ENCODE measurements around the gene ZMYND8. TPM values are rescaled to one million over a fixed set of nuclear protein-coding genes. Genes with fewer than 3 reads are reported as not detected.

The ZMYND8 gene
- total RNA-seq, 4 donors from 2014 or later = 51.3 to 106 (median 94.0) TPM

- TF ChIP-seq CTCF (IDR thresholded peaks at IDR 0.05) (no peak), POLR2A (IDR thresholded peaks at IDR 0.05) (peak; percentile 12 to 69)
- no peaks in the 10 kb centered on the region for H3K9me3 ChIP-seq
- peaks cover 0 to 64% (median 31%) of the 10 kb centered on the region in 4 donors for H3K4me1 ChIP-seq
- no peak overlapping the region for H3K4me3 ChIP-seq
- peak overlapping the region in 3 of 4 donors; percentile 93 to 99 (median 94) for H3K27ac ChIP-seq
- peaks cover 0 to 3% (median 0%) of the 10 kb centered on the region in 3 donors for H3K36me3 ChIP-seq
- no peaks in the 10 kb centered on the region for H3K27me3 ChIP-seq
- peak in 1 of 3 donors; percentile 69 for DNase-seq
Observed at GRCh38 chr20:47320990-47321805, 35.3 kb downstream of the ZMYND8 start.

GRCh38 chr20:47319517-47320252, 36.8 kb downstream of the ZMYND8 start:
- DNase-seq = peak in 2 of 3 donors; percentile 60 to 61
- H3K9me3 ChIP-seq = no peaks in the 10 kb centered on the region
- no peaks in the 10 kb centered on the region for H3K36me3 ChIP-seq
- peak overlapping the region in 2 of 4 donors; percentile 31 to 44 for H3K4me3 ChIP-seq
- TF ChIP-seq CTCF (IDR thresholded peaks at IDR 0.05) (no peak), POLR2A (IDR thresholded peaks at IDR 0.05) (no peak)
- peak overlapping the region; percentile 74 to 99 (median 94) for H3K27ac ChIP-seq
- no peaks in the 10 kb centered on the region for H3K27me3 ChIP-seq
- peaks cover 4 to 77% (median 33%) of the 10 kb centered on the region in 4 donors for H3K4me1 ChIP-seq

- DNase-seq = peak; percentile 27 to 85 (median 82)
- Histone ChIP-seq H3K36me3 (no peaks in the 10 kb centered on the region), H3K4me1 (peaks cover 4 to 77% (median 33%) of the 10 kb centered on the region in 4 donors), H3K4me3 (peak overlapping the region in 2 of 4 donors; percentile 31 to 44), H3K27me3 (no peaks in the 10 kb centered on the region), H3K9me3 (no peaks in the 10 kb centered on the region), H3K27ac (peak overlapping the region; percentile 74 to 99 (median 94))
- TF ChIP-seq POLR2A (IDR thresholded peaks at IDR 0.05) (peak; percentile 40 to 61), CTCF (IDR thresholded peaks at IDR 0.05) (peak in 1 of 6 experiments; percentile 4)
Observed at GRCh38 chr20:47318586-47319516, 37.6 kb downstream of the ZMYND8 start.

GRCh38 chr20:47318027-47318585, 38.4 kb downstream of the ZMYND8 start:
- no peaks in the 10 kb centered on the region for H3K36me3 ChIP-seq
- H3K4me3 ChIP-seq = peak overlapping the region in 2 of 4 donors; percentile 31 to 44
- H3K4me1 ChIP-seq = peaks cover 4 to 77% (median 33%) of the 10 kb centered on the region in 4 donors
- peak overlapping the region; percentile 74 to 99 (median 94) for H3K27ac ChIP-seq
- no peak for TF ChIP-seq CTCF (IDR thresholded peaks at IDR 0.05)
- TF ChIP-seq POLR2A (IDR thresholded peaks at IDR 0.05) = no peak
- no peaks in the 10 kb centered on the region for H3K9me3 ChIP-seq
- peak in 1 of 3 donors; percentile 65 for DNase-seq
- no peaks in the 10 kb centered on the region for H3K27me3 ChIP-seq

Data from Peyer's patch (tissue), 4 donors.